ENCODE measurements around the gene VCP.

Gene VCP

DNA sequence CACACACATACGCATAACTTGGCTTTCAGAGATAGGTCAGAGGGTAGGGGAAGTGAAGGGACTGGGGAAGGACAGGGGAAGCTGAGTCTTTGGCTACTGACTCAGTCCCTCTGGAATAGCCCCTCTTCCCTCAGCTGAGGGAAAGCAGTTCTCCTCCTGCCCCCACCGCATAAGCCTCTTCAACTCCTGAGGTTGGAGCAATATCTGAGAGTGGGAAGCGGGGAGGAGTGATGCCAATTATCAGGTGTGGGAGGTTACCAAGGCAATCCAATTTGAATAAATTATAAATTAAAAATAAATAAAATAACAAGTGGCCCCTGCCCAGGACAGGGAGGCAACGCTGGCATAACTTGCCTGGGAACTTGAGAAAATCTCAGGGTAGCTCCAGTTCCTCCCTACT is 32.2 kb upstream of the VCP start:
- no peak for DNase-seq
- Histone ChIP-seq H3K9me3 (no peaks in the 10 kb centered on the region), H3K4me1 (peaks cover 7% of the 10 kb centered on the region), H3K36me3 (peaks cover 10% of the 10 kb centered on the region), H3K4me3 (ENCODE audit: low read depth, low read length) (no peak overlapping the region), H3K27me3 (no peaks in the 10 kb centered on the region)
- TF ChIP-seq, protein P1, sequence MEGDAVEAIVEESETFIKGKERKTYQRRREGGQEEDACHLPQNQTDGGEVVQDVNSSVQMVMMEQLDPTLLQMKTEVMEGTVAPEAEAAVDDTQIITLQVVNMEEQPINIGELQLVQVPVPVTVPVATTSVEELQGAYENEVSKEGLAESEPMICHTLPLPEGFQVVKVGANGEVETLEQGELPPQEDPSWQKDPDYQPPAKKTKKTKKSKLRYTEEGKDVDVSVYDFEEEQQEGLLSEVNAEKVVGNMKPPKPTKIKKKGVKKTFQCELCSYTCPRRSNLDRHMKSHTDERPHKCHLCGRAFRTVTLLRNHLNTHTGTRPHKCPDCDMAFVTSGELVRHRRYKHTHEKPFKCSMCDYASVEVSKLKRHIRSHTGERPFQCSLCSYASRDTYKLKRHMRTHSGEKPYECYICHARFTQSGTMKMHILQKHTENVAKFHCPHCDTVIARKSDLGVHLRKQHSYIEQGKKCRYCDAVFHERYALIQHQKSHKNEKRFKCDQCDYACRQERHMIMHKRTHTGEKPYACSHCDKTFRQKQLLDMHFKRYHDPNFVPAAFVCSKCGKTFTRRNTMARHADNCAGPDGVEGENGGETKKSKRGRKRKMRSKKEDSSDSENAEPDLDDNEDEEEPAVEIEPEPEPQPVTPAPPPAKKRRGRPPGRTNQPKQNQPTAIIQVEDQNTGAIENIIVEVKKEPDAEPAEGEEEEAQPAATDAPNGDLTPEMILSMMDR (IDR thresholded peaks at IDR 0.05; ENCODE audit: low read depth, low read length), result no peak

DNA sequence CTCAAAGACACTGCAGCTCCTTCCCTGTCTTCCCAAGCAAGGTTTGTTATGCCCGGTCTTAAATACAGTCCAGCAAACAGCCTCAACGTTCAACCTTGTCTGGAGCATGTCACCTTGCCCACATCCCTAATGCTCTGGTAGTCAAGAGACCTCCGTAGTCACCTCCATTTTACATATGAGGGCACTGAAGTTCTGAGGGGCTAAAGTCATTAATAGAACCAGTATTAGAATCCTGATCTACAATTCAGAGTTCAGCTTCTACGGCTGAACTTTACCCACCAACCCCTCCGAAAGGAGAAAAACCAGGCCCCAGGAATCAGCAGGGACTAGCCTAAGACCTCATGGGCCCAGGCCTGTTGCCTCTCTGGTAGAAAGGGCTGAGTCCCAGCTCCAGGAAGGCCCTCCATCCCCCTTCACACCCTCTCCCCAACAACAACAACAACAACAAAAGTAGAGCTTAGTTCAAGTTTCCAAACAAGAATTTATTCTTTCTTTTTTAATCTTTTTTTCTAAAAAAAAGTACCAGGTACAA is 31.3 kb upstream of the VCP start:
- H3K9me3 ChIP-seq, result no peaks in the 10 kb centered on the region
- H3K36me3 ChIP-seq, result peaks cover 10% of the 10 kb centered on the region
- H3K4me1 ChIP-seq, result peaks cover 7% of the 10 kb centered on the region
- H3K4me3 ChIP-seq (ENCODE audit: low read depth, low read length), result peak overlapping the region; percentile 99
- no peaks in the 10 kb centered on the region for H3K27me3 ChIP-seq
- DNase-seq, result no peak
- TF ChIP-seq, protein P1 (IDR thresholded peaks at IDR 0.05; ENCODE audit: low read depth, low read length), result no peak

DNA sequence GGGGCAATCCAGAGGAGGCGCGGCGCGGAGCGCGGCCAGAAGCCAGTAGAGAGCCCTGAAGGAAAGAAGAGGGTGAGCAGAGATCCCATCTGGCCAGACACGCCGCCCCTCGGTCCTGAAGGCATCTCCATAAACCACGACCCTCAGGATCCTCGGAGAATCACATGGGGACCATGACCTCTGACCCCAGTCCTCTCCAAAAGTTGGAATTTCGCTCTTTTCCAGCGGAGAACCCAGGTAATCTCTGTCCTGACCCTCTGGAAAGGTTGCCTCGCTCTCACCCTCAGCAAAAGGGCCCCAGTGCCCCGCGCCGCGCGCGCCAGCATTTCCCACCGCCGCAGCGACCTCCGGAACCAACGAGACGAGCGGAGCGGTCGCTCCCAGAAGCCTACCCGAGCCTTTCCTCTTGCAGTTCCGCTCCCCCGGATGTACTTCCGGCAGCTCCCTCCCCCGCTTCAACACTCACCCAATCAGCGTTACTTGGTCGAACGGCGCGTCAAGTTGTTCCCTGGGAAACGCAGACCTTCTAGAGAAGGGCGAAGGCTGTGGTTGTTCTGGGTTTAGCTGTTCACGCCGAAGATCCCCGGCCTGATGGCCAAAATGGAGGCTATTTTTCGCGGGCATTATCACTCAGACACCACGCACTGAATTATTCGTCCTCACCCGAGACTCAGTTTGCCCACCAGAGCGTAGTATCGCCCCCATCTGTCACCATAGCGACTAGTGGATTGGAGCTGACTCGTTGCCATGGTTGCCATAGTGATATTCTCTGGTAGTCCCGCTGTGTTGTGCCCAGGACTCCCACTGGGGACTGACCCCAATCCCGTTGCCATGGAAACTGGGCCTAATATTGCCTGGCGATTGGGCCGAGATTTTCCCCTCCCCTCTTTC is 30.6 kb upstream of the VCP start, which contains the start of gene STOML2:
Gene STOML2 (minus strand): TSS at position 363 of the 891 bp plus-strand sequence. CDS start 37 bp downstream, at position 326.
- no peaks in the 10 kb centered on the region for H3K9me3 ChIP-seq
- H3K4me3 ChIP-seq (ENCODE audit: low read depth, low read length), result peak within 1 kb of the TSS; percentile 99
- TF ChIP-seq, protein P1 (IDR thresholded peaks at IDR 0.05; ENCODE audit: low read depth, low read length), result no peak
- H3K27me3 ChIP-seq, result no peaks in the 10 kb centered on the region
- peaks cover 10% of the 10 kb centered on the region for H3K36me3 ChIP-seq
- peak; percentile 95 for DNase-seq
- H3K4me1 ChIP-seq, result peaks cover 7% of the 10 kb centered on the region

DNA sequence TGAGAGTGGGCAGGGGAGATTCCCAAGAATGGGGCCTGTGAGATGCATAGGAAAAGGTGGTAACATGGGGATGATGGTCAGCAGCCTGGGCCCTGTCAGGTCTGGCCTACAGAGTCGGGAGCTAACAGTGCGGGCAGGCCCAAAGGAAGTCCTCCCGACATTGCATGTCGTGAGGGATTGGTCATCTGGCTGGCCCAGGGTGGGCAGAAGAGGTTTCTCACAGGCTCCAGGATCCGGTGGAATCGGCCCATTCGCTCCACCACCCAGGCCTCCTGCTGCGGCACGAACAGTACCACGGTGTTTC is 30.0 kb upstream of the VCP start:
- TF ChIP-seq, protein P1 (IDR thresholded peaks at IDR 0.05; ENCODE audit: low read depth, low read length), result no peak
- Histone ChIP-seq H3K27me3 (no peaks in the 10 kb centered on the region), H3K4me1 (peaks cover 7% of the 10 kb centered on the region), H3K9me3 (no peaks in the 10 kb centered on the region), H3K4me3 (ENCODE audit: low read depth, low read length) (peak overlapping the region; percentile 99), H3K36me3 (peaks cover 10% of the 10 kb centered on the region)
- DNase-seq, result no peak

DNA sequence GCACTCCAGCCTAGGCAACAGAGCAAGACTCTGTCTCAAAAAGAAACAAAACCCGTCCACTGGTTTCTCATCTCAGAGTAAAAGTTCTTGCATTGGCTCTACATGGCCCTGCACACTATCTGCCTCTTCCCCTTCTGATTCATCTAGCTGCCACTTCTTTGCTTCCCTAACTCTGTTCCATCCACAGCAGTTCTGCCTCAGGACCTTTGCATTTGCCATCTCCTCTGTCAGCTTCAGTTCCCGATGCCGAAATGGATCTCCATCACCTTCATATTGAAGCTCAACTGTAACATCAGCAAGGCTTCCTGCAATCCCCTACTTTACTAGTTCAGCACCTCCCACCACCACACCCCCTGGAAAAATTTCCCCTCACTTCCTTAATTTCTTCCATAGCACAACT is 25.1 kb upstream of the VCP start:
- Histone ChIP-seq H3K4me1 (no peaks in the 10 kb centered on the region), H3K27me3 (no peaks in the 10 kb centered on the region), H3K9me3 (no peaks in the 10 kb centered on the region), H3K4me3 (ENCODE audit: low read depth, low read length) (no peak overlapping the region), H3K36me3 (peaks cover 10% of the 10 kb centered on the region)
- TF ChIP-seq, protein P1 (IDR thresholded peaks at IDR 0.05; ENCODE audit: low read depth, low read length), result no peak
- no peak for DNase-seq

Data from BE2C (cell line).